Bronchial epithelial cell (primary cell): ENCODE results near the gene ICE2. TPM values are rescaled to one million over a fixed set of nuclear protein-coding genes. Genes with fewer than 3 reads are reported as not detected.

ENCODE experiments used
- DNase-seq: peaks from one replicate; pipeline ENCODE4 v3.0.0-alpha.2; 2010; ENCODE audit warnings: low read depth
- FAIRE-seq: peaks from 2 replicates; lab custom pipeline; 2011; peaks lifted over from hg19 to GRCh38; lab: Jason Lieb, UNC
- H3K27me3 ChIP-seq: 2 replicates; pipeline ENCODE4 v1.5.1; 2011; ENCODE audit warnings: low read length; ENCODE audit not compliant: control insufficient read depth, insufficient read depth
- H3K36me3 ChIP-seq: 2 replicates; pipeline ENCODE4 v1.5.1; 2011; ENCODE audit warnings: low read length; ENCODE audit not compliant: control insufficient read depth, insufficient read depth
- H3K4me3 ChIP-seq: 2 replicates; pipeline ENCODE4 v1.5.1; 2011; ENCODE audit warnings: mild to moderate bottlenecking, low read depth, low read length, control low read depth
- total RNA-seq: library from RNA; depleted of rRNA; stranded (reverse); fragments of >200 nt; gene quantifications from 2 replicates; pipeline ENCODE4 v1.2.1, GENCODE V29; 2014
- TF ChIP-seq, protein P1 (sequence below): IDR thresholded peaks from 2 replicates; pipeline ENCODE4 v1.5.1; 2011; ENCODE audit warnings: mild to moderate bottlenecking, moderate library complexity, low read length, control low read depth, inconsistent platforms; ENCODE audit not compliant: insufficient read depth, severe bottlenecking

The ICE2 gene
- total RNA-seq, 1 donor from 2014 or later: 22.6 TPM

DNA sequence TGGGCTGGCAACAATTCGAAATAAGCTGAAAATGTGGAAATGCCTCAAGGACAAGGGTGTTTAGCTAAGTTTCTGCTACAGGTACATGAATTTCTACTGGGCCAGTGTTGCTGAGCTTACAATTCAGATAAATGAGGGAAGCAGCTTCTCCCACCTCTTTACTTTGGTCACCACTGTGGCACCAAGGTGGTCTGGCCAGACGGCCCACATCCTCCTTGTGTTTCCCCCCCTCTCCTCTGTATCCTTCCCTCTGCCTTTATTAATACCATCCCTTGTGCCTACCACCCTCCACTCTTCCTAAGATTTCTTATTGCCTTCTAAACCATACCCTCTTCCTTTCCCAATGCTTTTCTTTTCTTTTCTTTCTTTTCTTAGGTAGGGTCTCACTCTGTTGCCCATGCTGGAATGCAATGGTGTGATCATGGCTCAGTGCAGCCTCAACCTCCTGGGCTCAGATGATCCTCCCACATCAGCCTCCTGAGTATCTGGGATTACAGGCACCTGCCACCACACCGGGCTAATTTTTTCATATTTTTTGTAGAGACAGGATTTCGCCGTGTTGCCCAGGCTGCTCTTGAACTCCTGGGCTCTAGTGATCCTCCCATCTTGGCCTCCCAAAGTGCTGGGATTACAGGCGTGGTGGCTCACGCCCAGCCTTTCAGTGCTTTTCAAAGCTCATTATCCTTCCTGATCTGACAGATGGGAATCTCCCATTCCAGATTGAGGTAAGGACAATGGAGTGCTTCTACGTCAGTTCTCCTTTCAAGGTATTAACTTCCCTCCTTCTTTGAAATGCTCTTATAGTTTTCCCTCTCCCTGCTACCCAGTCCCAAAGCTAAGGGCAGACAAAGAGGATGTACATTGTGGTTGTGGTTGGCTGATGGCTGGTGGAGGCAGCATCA, 95.9 kb downstream of the ICE2 start:
- no peaks in the 10 kb centered on the region for H3K27me3 ChIP-seq
- peaks cover 26% of the 10 kb centered on the region for H3K36me3 ChIP-seq
- FAIRE-seq (no peak), DNase-seq (no peak)
- TF ChIP-seq, protein P1, sequence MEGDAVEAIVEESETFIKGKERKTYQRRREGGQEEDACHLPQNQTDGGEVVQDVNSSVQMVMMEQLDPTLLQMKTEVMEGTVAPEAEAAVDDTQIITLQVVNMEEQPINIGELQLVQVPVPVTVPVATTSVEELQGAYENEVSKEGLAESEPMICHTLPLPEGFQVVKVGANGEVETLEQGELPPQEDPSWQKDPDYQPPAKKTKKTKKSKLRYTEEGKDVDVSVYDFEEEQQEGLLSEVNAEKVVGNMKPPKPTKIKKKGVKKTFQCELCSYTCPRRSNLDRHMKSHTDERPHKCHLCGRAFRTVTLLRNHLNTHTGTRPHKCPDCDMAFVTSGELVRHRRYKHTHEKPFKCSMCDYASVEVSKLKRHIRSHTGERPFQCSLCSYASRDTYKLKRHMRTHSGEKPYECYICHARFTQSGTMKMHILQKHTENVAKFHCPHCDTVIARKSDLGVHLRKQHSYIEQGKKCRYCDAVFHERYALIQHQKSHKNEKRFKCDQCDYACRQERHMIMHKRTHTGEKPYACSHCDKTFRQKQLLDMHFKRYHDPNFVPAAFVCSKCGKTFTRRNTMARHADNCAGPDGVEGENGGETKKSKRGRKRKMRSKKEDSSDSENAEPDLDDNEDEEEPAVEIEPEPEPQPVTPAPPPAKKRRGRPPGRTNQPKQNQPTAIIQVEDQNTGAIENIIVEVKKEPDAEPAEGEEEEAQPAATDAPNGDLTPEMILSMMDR: no peak
- H3K4me3 ChIP-seq: no peak overlapping the region

DNA sequence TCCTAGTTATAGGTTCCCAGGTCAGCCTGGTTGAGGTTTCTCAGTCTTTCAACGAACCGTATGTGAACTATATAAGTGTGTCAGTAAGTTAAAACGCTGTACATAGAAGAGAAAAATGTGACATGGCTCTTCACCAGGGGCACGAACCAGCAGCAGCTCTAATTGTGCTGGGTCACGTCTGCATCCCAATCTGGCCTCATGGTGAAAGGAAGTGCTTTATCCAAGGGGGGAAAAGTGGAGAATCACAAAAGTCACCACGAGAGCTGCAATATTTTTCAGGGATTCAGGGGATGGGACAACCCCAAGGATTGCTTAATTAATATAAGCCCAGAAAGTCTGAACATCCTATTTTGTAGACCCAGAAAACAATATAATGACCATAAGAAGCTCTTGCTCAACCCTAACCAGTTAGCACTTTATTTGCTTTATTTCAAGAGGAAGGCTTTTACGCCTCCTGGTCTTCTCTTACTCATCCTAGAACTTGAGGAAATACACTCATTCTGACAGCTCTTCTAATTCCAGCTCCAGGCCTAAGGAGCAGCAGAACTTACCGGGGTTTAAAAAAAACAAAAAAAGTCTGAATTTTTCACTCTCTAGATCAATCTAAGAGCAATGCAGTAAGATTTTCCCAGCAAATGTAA, 97.7 kb downstream of the ICE2 start:
- Histone ChIP-seq H3K36me3 (peaks cover 25% of the 10 kb centered on the region), H3K4me3 (no peak overlapping the region), H3K27me3 (no peaks in the 10 kb centered on the region)
- FAIRE-seq (no peak), DNase-seq (no peak)
- TF ChIP-seq, protein P1: no peak

DNA sequence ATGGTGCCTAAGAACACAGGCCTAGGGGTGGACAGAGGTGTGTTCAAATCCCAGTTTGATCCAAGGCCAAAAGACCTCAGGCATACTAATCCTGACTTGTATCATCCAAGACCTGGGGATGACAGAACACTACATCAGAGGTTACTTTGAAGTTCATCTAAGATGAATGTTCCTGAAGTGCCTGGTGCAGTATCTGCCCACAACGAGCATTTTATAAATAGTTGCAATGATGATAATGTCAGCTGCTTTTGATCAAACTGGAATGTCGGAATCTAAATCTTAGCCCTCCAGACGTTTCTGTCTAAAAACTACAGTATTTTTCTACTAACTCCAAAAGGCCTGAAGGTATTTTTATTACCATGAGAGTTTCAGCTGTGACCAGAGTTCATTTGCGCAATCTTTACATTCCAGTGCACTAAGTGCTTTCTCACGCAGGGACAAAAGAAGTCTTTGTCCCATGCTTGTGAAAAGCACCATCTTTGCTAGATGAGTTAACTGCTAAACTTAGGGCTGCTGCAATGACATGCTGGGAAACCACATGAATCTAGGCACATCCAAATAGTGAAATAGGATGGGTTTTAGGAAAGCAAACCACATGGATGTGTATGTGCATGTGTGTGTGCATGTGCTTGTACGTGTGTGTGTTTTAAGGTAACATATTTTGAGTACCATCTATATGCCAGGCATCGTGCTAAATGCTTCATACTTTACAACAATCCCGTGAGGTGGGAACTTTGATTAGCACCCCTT, 99.2 kb downstream of the ICE2 start:
- DNase-seq: peak; percentile 73
- Histone ChIP-seq H3K4me3 (no peak overlapping the region), H3K27me3 (no peaks in the 10 kb centered on the region), H3K36me3 (peaks cover 22% of the 10 kb centered on the region)
- TF ChIP-seq, protein P1: no peak
- FAIRE-seq: no peak

DNA sequence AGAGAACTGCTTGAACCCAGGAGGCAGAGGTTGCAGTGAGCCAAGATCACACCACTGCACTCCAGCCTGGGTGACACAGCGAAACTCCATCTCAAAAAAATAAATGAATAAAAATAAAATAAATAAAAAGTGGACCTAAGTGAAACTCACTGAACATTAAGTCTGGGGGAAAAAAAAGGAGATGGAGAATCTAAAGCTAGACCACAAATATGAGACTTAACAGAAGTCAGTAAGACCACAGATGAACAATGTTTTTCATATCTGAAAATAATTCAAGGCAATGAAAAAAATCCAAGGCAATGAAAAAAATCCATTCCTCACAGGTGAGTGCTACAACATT, 99.8 kb downstream of the ICE2 start:
- H3K27me3 ChIP-seq: no peaks in the 10 kb centered on the region
- no peak overlapping the region for H3K4me3 ChIP-seq
- DNase-seq: no peak
- TF ChIP-seq, protein P1: no peak
- FAIRE-seq: no peak
- peaks cover 23% of the 10 kb centered on the region for H3K36me3 ChIP-seq

DNA sequence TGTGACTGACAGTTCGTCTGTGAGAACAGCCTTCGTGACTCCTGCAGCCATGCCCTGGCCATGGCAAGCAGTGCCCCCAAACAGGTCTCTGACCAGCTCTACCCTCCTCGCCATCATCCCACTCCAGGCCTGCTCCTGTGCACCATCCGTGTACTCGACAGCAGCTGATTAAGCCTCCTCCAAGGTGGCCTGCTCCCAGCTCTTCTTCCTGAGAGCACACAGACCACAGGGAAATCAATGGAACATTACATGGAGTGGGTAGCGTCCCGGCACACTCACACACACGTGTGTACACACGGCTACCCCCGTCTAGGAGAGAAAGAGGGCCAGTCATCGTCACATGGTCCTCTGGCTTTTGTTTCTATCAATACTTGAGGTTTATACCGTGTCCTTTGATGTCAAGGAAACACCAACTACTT, 102.3 kb downstream of the ICE2 start:
- Histone ChIP-seq H3K27me3 (no peaks in the 10 kb centered on the region), H3K4me3 (no peak overlapping the region), H3K36me3 (peaks cover 18% of the 10 kb centered on the region)
- DNase-seq (no peak), FAIRE-seq (no peak)
- TF ChIP-seq, protein P1: no peak
